ENCODE measurements around the gene CMTM8. TPM values are rescaled to one million over a fixed set of nuclear protein-coding genes. Genes with fewer than 3 reads are reported as not detected.
A peak's percentile ranks its signal among the peaks of the same experiment; 100 is the strongest.

CMTM8 gene
- polyA plus RNA-seq, 2 of the 4 experiments (the other 2 are of a cell fraction): 8.4 to 15.6 TPM

DNA sequence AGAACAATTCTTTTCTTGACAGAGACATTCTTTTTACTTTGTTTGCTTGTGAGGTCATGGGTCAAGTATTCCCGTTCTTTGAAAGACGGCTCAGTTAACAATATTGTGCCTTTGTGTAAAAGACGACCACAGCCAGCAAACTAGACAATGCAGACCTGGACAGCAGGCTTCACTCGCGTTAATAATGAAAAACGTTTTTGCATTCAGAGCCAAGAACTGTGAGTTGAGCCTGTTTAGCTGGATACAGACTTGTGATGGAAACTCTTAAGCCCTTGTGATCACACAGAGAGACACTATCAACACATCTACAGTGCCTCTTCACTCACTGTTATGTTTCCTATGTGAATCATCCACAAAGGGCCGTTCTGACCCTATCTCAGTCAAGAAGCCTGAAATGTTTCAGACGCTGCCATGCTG lies 115.9 kb downstream of the CMTM8 start:
- ATAC-seq (peak in 1 of 2 experiments; percentile 72; a peak in 3 of 6 replicates), DNase-seq (ENCODE audit: low read depth in 1 of 2, low spot score in 1 of 2) (peak in 1 of 2 experiments; percentile 26), FAIRE-seq (no peak)
- POLR2A ChIA-PET: no interaction called here
- H3K27ac ChIP-seq: no peak overlapping the region
- H3K9me3 ChIP-seq: no peaks in the 10 kb centered on the region
- peaks cover 7% of the 10 kb centered on the region; the same call in 1 of the 3 replicates for H3K4me1 ChIP-seq
- CTCF ChIA-PET: no interaction called here
- no peak overlapping the region for H3K4me2 ChIP-seq
- H3K4me3 ChIP-seq: no peak overlapping the region
- TF ChIP-seq EP300 (IDR thresholded peaks at IDR 0.05) (no peak), KDM5A (IDR thresholded peaks at IDR 0.05) (no peak), TP53 (CRISPR knock-in tag; IDR thresholded peaks at IDR 0.05) (no peak)
- WGBS (ENCODE audit: missing lambda C conversion rate): 44% methylated on average over 8 of the region's 8 CpGs

DNA sequence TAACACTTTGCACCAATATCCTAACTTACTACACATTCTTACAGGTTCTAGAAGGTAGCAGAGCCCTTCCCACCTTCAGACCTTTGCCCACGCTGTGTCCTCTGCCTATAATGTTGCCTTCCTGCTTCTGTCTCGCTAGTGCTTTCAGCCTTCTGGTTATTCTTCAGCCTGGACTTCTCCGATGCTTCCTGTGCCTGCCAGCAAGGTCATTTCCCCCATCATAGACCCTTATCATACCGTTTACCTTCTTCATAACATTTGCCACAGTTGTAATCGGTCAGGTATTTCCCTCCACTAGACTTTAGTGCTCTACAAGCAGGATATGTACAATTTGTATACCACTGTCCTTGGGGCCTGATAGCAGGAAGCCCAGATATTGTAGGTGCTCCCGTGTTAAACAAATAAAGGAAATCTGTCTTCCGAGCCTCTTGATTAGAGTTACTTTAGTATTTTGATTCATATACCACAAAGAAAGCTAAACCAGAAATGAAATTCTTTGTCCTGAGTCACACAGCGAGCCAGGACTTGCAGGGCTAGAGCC lies 117.3 kb downstream of the CMTM8 start:
- CTCF ChIA-PET: no interaction called here
- 78% methylated on average over 8 of the region's 8 CpGs for WGBS (ENCODE audit: missing lambda C conversion rate)

DNA sequence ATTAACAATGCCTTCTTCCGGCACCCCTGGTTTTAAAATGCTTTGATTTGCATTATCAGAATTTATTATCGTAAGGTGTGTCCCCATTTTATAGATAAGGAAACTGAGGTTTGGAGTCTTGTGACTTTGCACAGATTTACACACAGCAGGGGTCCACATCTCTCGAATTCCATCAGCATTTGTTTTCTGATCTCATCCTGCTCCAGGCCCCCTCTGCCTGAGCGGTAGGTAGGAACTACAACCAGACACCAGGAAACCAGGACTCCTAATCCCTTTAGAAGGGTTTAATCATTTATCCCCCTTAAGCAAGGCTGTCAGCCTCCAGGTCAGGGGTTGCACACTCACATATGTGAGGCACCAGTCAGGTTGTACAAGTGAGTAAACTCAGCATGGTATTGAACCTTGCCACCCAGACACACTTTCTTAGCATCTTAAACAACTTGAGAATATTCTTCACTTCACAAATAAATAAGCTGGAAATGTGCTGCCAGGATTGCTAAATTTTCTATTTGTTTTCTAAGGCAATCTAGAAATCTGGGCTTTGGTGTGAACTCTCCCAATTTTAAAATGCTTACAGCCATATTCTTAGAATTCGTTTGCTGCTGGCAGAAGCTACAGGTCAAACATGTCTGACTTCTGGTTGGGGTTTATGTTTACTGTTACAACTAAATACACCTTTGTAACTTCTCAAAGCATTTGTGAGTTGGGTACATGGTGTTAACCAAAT lies 121.4 kb downstream of the CMTM8 start:
- no peak for FAIRE-seq
- Histone ChIP-seq H3K9me3 (no peaks in the 10 kb centered on the region), H3K27ac (no peak overlapping the region), H3K4me3 (no peak overlapping the region), H3K4me1 (0 out of 3 replicates have a peak, but pooled peaks cover 4% of the 10 kb centered on the region), H3K4me2 (no peak overlapping the region)
- 67% methylated on average over 5 of the region's 5 CpGs for WGBS (ENCODE audit: missing lambda C conversion rate)
- ChIA-PET POLR2A (no interaction called here), CTCF (interaction anchor here (4.1 kb wide), 1 partner anchor 15 kb away, joined by 21 read pairs; no protein-coding TSS in a partner anchor)
- peak in 1 of 2 experiments; percentile 51; a peak in 2 of 6 replicates for ATAC-seq
- peak; percentile 15 to 22 for DNase-seq (ENCODE audit: low read depth in 1 of 2, low spot score in 1 of 2)
- TF ChIP-seq, protein P1, sequence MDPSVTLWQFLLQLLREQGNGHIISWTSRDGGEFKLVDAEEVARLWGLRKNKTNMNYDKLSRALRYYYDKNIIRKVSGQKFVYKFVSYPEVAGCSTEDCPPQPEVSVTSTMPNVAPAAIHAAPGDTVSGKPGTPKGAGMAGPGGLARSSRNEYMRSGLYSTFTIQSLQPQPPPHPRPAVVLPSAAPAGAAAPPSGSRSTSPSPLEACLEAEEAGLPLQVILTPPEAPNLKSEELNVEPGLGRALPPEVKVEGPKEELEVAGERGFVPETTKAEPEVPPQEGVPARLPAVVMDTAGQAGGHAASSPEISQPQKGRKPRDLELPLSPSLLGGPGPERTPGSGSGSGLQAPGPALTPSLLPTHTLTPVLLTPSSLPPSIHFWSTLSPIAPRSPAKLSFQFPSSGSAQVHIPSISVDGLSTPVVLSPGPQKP (IDR thresholded peaks at IDR 0.05; ENCODE audit: low read depth, low read length): no peak
- TF ChIP-seq POLR2A (IDR thresholded peaks at IDR 0.05; ENCODE audit: low read length): no peak
- TF ChIP-seq ZC3H11A (IDR thresholded peaks at IDR 0.05): no peak
- no peak for TF ChIP-seq FOXS1 (CRISPR knock-in tag; IDR thresholded peaks at IDR 0.05)
- TF ChIP-seq SREBF2 (IDR thresholded peaks at IDR 0.05): no peak
- no peak for TF ChIP-seq RAD21 (conservative IDR thresholded peaks at IDR 0.05 in 1 of 2, IDR thresholded peaks at IDR 0.05 in 1 of 2)
- no peak for TF ChIP-seq RARB (CRISPR knock-in tag; IDR thresholded peaks at IDR 0.05)
- TF ChIP-seq ESRRA (IDR thresholded peaks at IDR 0.05; ENCODE audit: borderline replicate concordance, low read length): no peak
- TF ChIP-seq, protein P2, sequence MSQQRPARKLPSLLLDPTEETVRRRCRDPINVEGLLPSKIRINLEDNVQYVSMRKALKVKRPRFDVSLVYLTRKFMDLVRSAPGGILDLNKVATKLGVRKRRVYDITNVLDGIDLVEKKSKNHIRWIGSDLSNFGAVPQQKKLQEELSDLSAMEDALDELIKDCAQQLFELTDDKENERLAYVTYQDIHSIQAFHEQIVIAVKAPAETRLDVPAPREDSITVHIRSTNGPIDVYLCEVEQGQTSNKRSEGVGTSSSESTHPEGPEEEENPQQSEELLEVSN (IDR thresholded peaks at IDR 0.05; ENCODE audit: borderline replicate concordance, low read depth): no peak
- TF ChIP-seq, protein P3, sequence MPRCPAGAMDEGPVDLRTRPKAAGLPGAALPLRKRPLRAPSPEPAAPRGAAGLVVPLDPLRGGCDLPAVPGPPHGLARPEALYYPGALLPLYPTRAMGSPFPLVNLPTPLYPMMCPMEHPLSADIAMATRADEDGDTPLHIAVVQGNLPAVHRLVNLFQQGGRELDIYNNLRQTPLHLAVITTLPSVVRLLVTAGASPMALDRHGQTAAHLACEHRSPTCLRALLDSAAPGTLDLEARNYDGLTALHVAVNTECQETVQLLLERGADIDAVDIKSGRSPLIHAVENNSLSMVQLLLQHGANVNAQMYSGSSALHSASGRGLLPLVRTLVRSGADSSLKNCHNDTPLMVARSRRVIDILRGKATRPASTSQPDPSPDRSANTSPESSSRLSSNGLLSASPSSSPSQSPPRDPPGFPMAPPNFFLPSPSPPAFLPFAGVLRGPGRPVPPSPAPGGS (IDR thresholded peaks at IDR 0.05): no peak
- TF ChIP-seq MAZ (IDR thresholded peaks at IDR 0.05; ENCODE audit: borderline replicate concordance, low read depth, low read length): no peak
- TF ChIP-seq HOXA7 (CRISPR knock-in tag; IDR thresholded peaks at IDR 0.05): no peak
- TF ChIP-seq EHF (CRISPR knock-in tag; IDR thresholded peaks at IDR 0.05): no peak
- no peak for TF ChIP-seq CBX2 (IDR thresholded peaks at IDR 0.05; ENCODE audit: borderline replicate concordance, low read depth)
- no peak for TF ChIP-seq HOXB13 (CRISPR knock-in tag; IDR thresholded peaks at IDR 0.05; ENCODE audit: low read depth)
- TF ChIP-seq MAFK (IDR thresholded peaks at IDR 0.05; ENCODE audit: partially characterized antibody): no peak
- TF ChIP-seq RFX5 (IDR thresholded peaks at IDR 0.05): no peak

More for the DNA sequence above, 117.3 kb downstream of the CMTM8 start:
- ATAC-seq (no peak), FAIRE-seq (no peak), DNase-seq (ENCODE audit: low read depth in 1 of 2, low spot score in 1 of 2) (no peak)
- POLR2A ChIA-PET: no interaction called here
- no peak overlapping the region for H3K4me3 ChIP-seq
- TF ChIP-seq RARB (CRISPR knock-in tag; IDR thresholded peaks at IDR 0.05) (no peak), BHLHE40 (IDR thresholded peaks at IDR 0.05; ENCODE audit: low read depth, low read length) (no peak), RCOR1 (IDR thresholded peaks at IDR 0.05; ENCODE audit: low read depth, low read length) (no peak), RAD21 (conservative IDR thresholded peaks at IDR 0.05 in 1 of 2, IDR thresholded peaks at IDR 0.05 in 1 of 2) (no peak), POLR2A (IDR thresholded peaks at IDR 0.05; ENCODE audit: low read length) (no peak), NPAS2 (CRISPR knock-in tag; IDR thresholded peaks at IDR 0.05; ENCODE audit: borderline replicate concordance) (no peak), SMC3 (IDR thresholded peaks at IDR 0.05) (no peak), NR3C1 (IDR thresholded peaks at IDR 0.05) (no peak), CBX2 (IDR thresholded peaks at IDR 0.05; ENCODE audit: borderline replicate concordance, low read depth) (no peak)
- TF ChIP-seq, protein P4, sequence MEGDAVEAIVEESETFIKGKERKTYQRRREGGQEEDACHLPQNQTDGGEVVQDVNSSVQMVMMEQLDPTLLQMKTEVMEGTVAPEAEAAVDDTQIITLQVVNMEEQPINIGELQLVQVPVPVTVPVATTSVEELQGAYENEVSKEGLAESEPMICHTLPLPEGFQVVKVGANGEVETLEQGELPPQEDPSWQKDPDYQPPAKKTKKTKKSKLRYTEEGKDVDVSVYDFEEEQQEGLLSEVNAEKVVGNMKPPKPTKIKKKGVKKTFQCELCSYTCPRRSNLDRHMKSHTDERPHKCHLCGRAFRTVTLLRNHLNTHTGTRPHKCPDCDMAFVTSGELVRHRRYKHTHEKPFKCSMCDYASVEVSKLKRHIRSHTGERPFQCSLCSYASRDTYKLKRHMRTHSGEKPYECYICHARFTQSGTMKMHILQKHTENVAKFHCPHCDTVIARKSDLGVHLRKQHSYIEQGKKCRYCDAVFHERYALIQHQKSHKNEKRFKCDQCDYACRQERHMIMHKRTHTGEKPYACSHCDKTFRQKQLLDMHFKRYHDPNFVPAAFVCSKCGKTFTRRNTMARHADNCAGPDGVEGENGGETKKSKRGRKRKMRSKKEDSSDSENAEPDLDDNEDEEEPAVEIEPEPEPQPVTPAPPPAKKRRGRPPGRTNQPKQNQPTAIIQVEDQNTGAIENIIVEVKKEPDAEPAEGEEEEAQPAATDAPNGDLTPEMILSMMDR (IDR thresholded peaks at IDR 0.05): no peak
- H3K27ac ChIP-seq: no peak overlapping the region
- H3K9me3 ChIP-seq: no peaks in the 10 kb centered on the region
- H3K4me2 ChIP-seq: no peak overlapping the region
- H3K4me1 ChIP-seq: peaks cover 11% of the 10 kb centered on the region; the same call in 1 of the 3 replicates

Data from A549 (cell line).